Skeletal muscle tissue (tissue), 4 donors: Measurements from ENCODE around the gene VGLL4. TPM values are rescaled to one million over a fixed set of nuclear protein-coding genes. Genes with fewer than 3 reads are reported as not detected.

Experiments used
- H3K27ac ChIP-seq: one replicate; pipeline ENCODE4 v1.7.0; 2013; ENCODE audit warnings: mild to moderate bottlenecking, low read depth, low read length, inconsistent platforms
- H3K27me3 ChIP-seq, 3 donors: one replicate each; pipeline ENCODE4 v1.7.0; 2013; ENCODE audit warnings: low read length in 3 of 3; ENCODE audit not compliant: control insufficient read depth in 3 of 3, insufficient read depth in 3 of 3
- H3K36me3 ChIP-seq, 3 donors: one replicate each; pipeline ENCODE4 v1.7.0; 2013; ENCODE audit warnings: low read length in 3 of 3; ENCODE audit not compliant: control insufficient read depth in 3 of 3, insufficient read depth in 3 of 3
- H3K4me1 ChIP-seq, 3 donors: one replicate each; pipeline ENCODE4 v1.7.0; 2013; ENCODE audit warnings: low read length in 3 of 3, mild to moderate bottlenecking in 3 of 3; ENCODE audit not compliant: control insufficient read depth in 3 of 3, insufficient read depth in 3 of 3
- H3K4me3 ChIP-seq, 3 donors: one replicate each; pipeline ENCODE4 v1.7.0; 2013; ENCODE audit warnings: low read length in 3 of 3
- H3K9ac ChIP-seq, 3 donors: one replicate each; pipeline ENCODE4 v1.7.0; 2013; ENCODE audit warnings: low read length in 3 of 3, mild to moderate bottlenecking in 3 of 3, moderate library complexity in 2 of 3, low read depth in 1 of 3
- H3K9me3 ChIP-seq, 3 donors: one replicate each; pipeline ENCODE4 v1.7.0; 2013; ENCODE audit warnings: low read length in 3 of 3; ENCODE audit not compliant: control insufficient read depth in 3 of 3
- total RNA-seq: library from RNA; depleted of rRNA; stranded (reverse); fragments of >200 nt; gene quantifications from one replicate; pipeline ENCODE4 v1.2.3, GENCODE V29; 2014
- donor health status: Osteomylitis.

The VGLL4 gene
- total RNA-seq, 1 donor from 2014 or later = 53.8 TPM

- H3K27me3 ChIP-seq = no peaks in the 10 kb centered on the region
- H3K9ac ChIP-seq = peak overlapping the region in 2 of 3 donors; percentile 57 to 80
- H3K9me3 ChIP-seq = no peaks in the 10 kb centered on the region
- peaks cover 4 to 20% (median 19%) of the 10 kb centered on the region in 3 donors for H3K36me3 ChIP-seq
- no peak overlapping the region for H3K4me3 ChIP-seq
- peaks cover 30 to 49% (median 38%) of the 10 kb centered on the region in 3 donors for H3K4me1 ChIP-seq
- peak overlapping the region; percentile 95 for H3K27ac ChIP-seq
Observed at GRCh38 chr3:11569156-11569741, 74.5 kb downstream of the VGLL4 start.

GRCh38 chr3:11568503-11569155 is 75.1 kb downstream of the VGLL4 start:
- no peaks in the 10 kb centered on the region for H3K27me3 ChIP-seq
- peak overlapping the region; percentile 57 to 80 (median 79) for H3K9ac ChIP-seq
- peak overlapping the region; percentile 95 for H3K27ac ChIP-seq
- no peaks in the 10 kb centered on the region for H3K9me3 ChIP-seq
- peak overlapping the region in 2 of 3 donors; percentile 42 to 52 for H3K4me3 ChIP-seq
- peaks cover 30 to 49% (median 38%) of the 10 kb centered on the region in 3 donors for H3K4me1 ChIP-seq
- peaks cover 7 to 23% (median 21%) of the 10 kb centered on the region in 3 donors for H3K36me3 ChIP-seq

- peaks cover 8 to 30% (median 29%) of the 10 kb centered on the region in 3 donors for H3K36me3 ChIP-seq
- H3K27me3 ChIP-seq = no peaks in the 10 kb centered on the region
- H3K9ac ChIP-seq = peak overlapping the region; percentile 57 to 80 (median 79)
- peaks cover 30 to 49% (median 42%) of the 10 kb centered on the region in 3 donors for H3K4me1 ChIP-seq
- H3K9me3 ChIP-seq = no peaks in the 10 kb centered on the region
- H3K4me3 ChIP-seq = peak overlapping the region in 2 of 3 donors; percentile 42 to 52
- H3K27ac ChIP-seq = peak overlapping the region; percentile 95
Observed at GRCh38 chr3:11567516-11568467, 75.9 kb downstream of the VGLL4 start.

GRCh38 chr3:11566916-11567315 is 76.8 kb downstream of the VGLL4 start:
- Histone ChIP-seq H3K36me3 (peaks cover 8 to 33% (median 29%) of the 10 kb centered on the region in 3 donors), H3K4me3 (no peak overlapping the region), H3K27me3 (no peaks in the 10 kb centered on the region), H3K9me3 (no peaks in the 10 kb centered on the region), H3K9ac (no peak overlapping the region), H3K27ac (no peak overlapping the region), H3K4me1 (peaks cover 38 to 54% (median 47%) of the 10 kb centered on the region in 3 donors)

GRCh38 chr3:11566478-11566877 is 77.2 kb downstream of the VGLL4 start:
- Histone ChIP-seq H3K36me3 (peaks cover 8 to 33% (median 29%) of the 10 kb centered on the region in 3 donors), H3K9me3 (no peaks in the 10 kb centered on the region), H3K27ac (no peak overlapping the region), H3K4me3 (no peak overlapping the region), H3K4me1 (peaks cover 40 to 55% (median 50%) of the 10 kb centered on the region in 3 donors), H3K9ac (no peak overlapping the region), H3K27me3 (no peaks in the 10 kb centered on the region)

- Histone ChIP-seq H3K27ac (no peak overlapping the region), H3K36me3 (peaks cover 8 to 33% (median 29%) of the 10 kb centered on the region in 3 donors), H3K4me3 (no peak overlapping the region), H3K9ac (no peak overlapping the region), H3K9me3 (no peaks in the 10 kb centered on the region), H3K4me1 (peaks cover 42 to 56% (median 51%) of the 10 kb centered on the region in 3 donors), H3K27me3 (no peaks in the 10 kb centered on the region)
Observed at GRCh38 chr3:11565932-11566331, 77.8 kb downstream of the VGLL4 start.

GRCh38 chr3:11565492-11565891 is 78.2 kb downstream of the VGLL4 start:
- H3K4me3 ChIP-seq = no peak overlapping the region
- peaks cover 8 to 33% (median 31%) of the 10 kb centered on the region in 3 donors for H3K36me3 ChIP-seq
- peak overlapping the region in 1 of 3 donors; percentile 12 for H3K9ac ChIP-seq
- H3K9me3 ChIP-seq = no peaks in the 10 kb centered on the region
- H3K27ac ChIP-seq = no peak overlapping the region
- H3K27me3 ChIP-seq = no peaks in the 10 kb centered on the region
- H3K4me1 ChIP-seq = peaks cover 42 to 56% (median 51%) of the 10 kb centered on the region in 3 donors

- Histone ChIP-seq H3K9me3 (no peaks in the 10 kb centered on the region), H3K27ac (no peak overlapping the region), H3K27me3 (no peaks in the 10 kb centered on the region), H3K4me1 (peaks cover 44 to 56% (median 51%) of the 10 kb centered on the region in 3 donors), H3K9ac (no peak overlapping the region), H3K4me3 (no peak overlapping the region), H3K36me3 (peaks cover 8 to 33% (median 31%) of the 10 kb centered on the region in 3 donors)
Observed at GRCh38 chr3:11565072-11565471, 78.6 kb downstream of the VGLL4 start.

- Histone ChIP-seq H3K4me1 (peaks cover 49 to 56% (median 54%) of the 10 kb centered on the region in 3 donors), H3K27me3 (no peaks in the 10 kb centered on the region), H3K9me3 (no peaks in the 10 kb centered on the region), H3K9ac (no peak overlapping the region), H3K27ac (no peak overlapping the region), H3K36me3 (peaks cover 8 to 33% (median 33%) of the 10 kb centered on the region in 3 donors), H3K4me3 (no peak overlapping the region)
Observed at GRCh38 chr3:11564577-11565001, 79.1 kb downstream of the VGLL4 start.
